Activated CD8-positive, alpha-beta memory T cell treated with anti-CD3 and anti-CD28 coated beads for 1 hour (primary cell): ENCODE results near the gene ELOVL3.
"Not testable (repeated sequence)": the region's sequence is repeated elsewhere in the genome, so short reads cannot be mapped to it uniquely, and the experiment has no call there.

Source experiments
- DNase-seq, 2 donors: peaks; one replicate each; pipeline ENCODE4 v3.0.0-alpha.2; 2020; ENCODE audit warnings: low read depth in 1 of 2; ENCODE audit errors: extremely low read depth in 1 of 2

The ELOVL3 gene

GRCh38 chr10:102225646-102226541 lies at the start of gene ELOVL3:
Gene ELOVL3 (plus strand): TSS chr10:102226299. CDS start chr10:102226549, 250 bp downstream.
- peak; percentile 55 to 66 for DNase-seq

GRCh38 chr10:102184606-102185005 lies 41.5 kb upstream of the ELOVL3 start:
- DNase-seq, result no peak

GRCh38 chr10:102185272-102185671 lies 40.8 kb upstream of the ELOVL3 start:
- DNase-seq, result no peak

GRCh38 chr10:102185811-102186527 lies 40.1 kb upstream of the ELOVL3 start:
- no peak for DNase-seq

GRCh38 chr10:102188298-102188940 lies 37.7 kb upstream of the ELOVL3 start:
- no peak for DNase-seq

- DNase-seq, result not testable (repeated sequence)
These were observed 36.9 kb upstream of the ELOVL3 start for GRCh38 chr10:102188941-102189898.

GRCh38 chr10:102191956-102192355 lies 34.1 kb upstream of the ELOVL3 start:
- no peak for DNase-seq

GRCh38 chr10:102195296-102195870 lies 30.7 kb upstream of the ELOVL3 start:
- no peak for DNase-seq

GRCh38 chr10:102196893-102197292 lies 29.2 kb upstream of the ELOVL3 start:
- no peak for DNase-seq

GRCh38 chr10:102198027-102198426 lies 28.1 kb upstream of the ELOVL3 start:
- no peak for DNase-seq

- DNase-seq, result no peak
These were observed 25.1 kb upstream of the ELOVL3 start for GRCh38 chr10:102200751-102201640.

GRCh38 chr10:102202386-102202785 lies 23.7 kb upstream of the ELOVL3 start:
- no peak for DNase-seq

- no peak for DNase-seq
These were observed 17.6 kb upstream of the ELOVL3 start for GRCh38 chr10:102208311-102209035.

- no peak for DNase-seq
These were observed 14.3 kb upstream of the ELOVL3 start for GRCh38 chr10:102211615-102212299.

GRCh38 chr10:102213599-102213998 lies 12.5 kb upstream of the ELOVL3 start:
- not testable (repeated sequence) for DNase-seq

- DNase-seq, result no peak
These were observed 6.7 kb upstream of the ELOVL3 start for GRCh38 chr10:102219370-102219769.

- no peak for DNase-seq
These were observed 5.5 kb upstream of the ELOVL3 start for GRCh38 chr10:102220612-102221011.

- no peak for DNase-seq
These were observed 3.3 kb upstream of the ELOVL3 start for GRCh38 chr10:102222797-102223196.
